ENCODE data around the gene NEUROD1. TPM values are rescaled to one million over a fixed set of nuclear protein-coding genes. Genes with fewer than 3 reads are reported as not detected.

The NEUROD1 gene
- total RNA-seq, 1 donor, result not detected

- DNase-seq (ENCODE audit: insufficient read length, low spot score, missing footprints), result no peak
- TF ChIP-seq CTCF (IDR thresholded peaks at IDR 0.05; ENCODE audit: extremely low read depth, low read depth, low read length), result no peak
- no peaks in the 10 kb centered on the region for H3K4me1 ChIP-seq (ENCODE audit: insufficient read depth, low read length)
- no peaks in the 10 kb centered on the region for H4K20me1 ChIP-seq (ENCODE audit: insufficient read depth, low read length)
- H3K79me2 ChIP-seq (ENCODE audit: insufficient read depth, low read length), result no peaks in the 10 kb centered on the region
- no peak overlapping the region for H3K27ac ChIP-seq (ENCODE audit: low read depth, low read length)
- no peak overlapping the region for H3K4me3 ChIP-seq (ENCODE audit: insufficient read depth, low read length)
- H2AFZ ChIP-seq (ENCODE audit: low read length), result no peak overlapping the region
- H3K9me3 ChIP-seq (ENCODE audit: low read depth, low read length), result no peaks in the 10 kb centered on the region
- no peak overlapping the region for H3K4me2 ChIP-seq (ENCODE audit: insufficient read depth, low read length)
- peaks cover 10% of the 10 kb centered on the region for H3K27me3 ChIP-seq (ENCODE audit: insufficient read depth, low read length)
- no peaks in the 10 kb centered on the region for H3K36me3 ChIP-seq (ENCODE audit: insufficient read depth, low read length)
Observed at GRCh38 chr2:181667234-181667633, 13.1 kb downstream of the NEUROD1 start.

GRCh38 chr2:181662287-181662686 is 18.0 kb downstream of the NEUROD1 start:
- H3K4me3 ChIP-seq (ENCODE audit: insufficient read depth, low read length), result no peak overlapping the region
- no peak overlapping the region for H3K27ac ChIP-seq (ENCODE audit: low read depth, low read length)
- H2AFZ ChIP-seq (ENCODE audit: low read length), result no peak overlapping the region
- no peak for DNase-seq (ENCODE audit: insufficient read length, low spot score, missing footprints)
- H3K36me3 ChIP-seq (ENCODE audit: insufficient read depth, low read length), result no peaks in the 10 kb centered on the region
- H3K9me3 ChIP-seq (ENCODE audit: low read depth, low read length), result no peaks in the 10 kb centered on the region
- no peaks in the 10 kb centered on the region for H3K4me1 ChIP-seq (ENCODE audit: insufficient read depth, low read length)
- no peak for TF ChIP-seq CTCF (IDR thresholded peaks at IDR 0.05; ENCODE audit: extremely low read depth, low read depth, low read length)
- no peaks in the 10 kb centered on the region for H3K79me2 ChIP-seq (ENCODE audit: insufficient read depth, low read length)
- no peaks in the 10 kb centered on the region for H4K20me1 ChIP-seq (ENCODE audit: insufficient read depth, low read length)
- peaks cover 8% of the 10 kb centered on the region for H3K27me3 ChIP-seq (ENCODE audit: insufficient read depth, low read length)
- H3K4me2 ChIP-seq (ENCODE audit: insufficient read depth, low read length), result no peak overlapping the region

GRCh38 chr2:181660181-181660580 is 20.1 kb downstream of the NEUROD1 start:
- Histone ChIP-seq H3K36me3 (ENCODE audit: insufficient read depth, low read length) (no peaks in the 10 kb centered on the region), H3K4me3 (ENCODE audit: insufficient read depth, low read length) (no peak overlapping the region), H2AFZ (ENCODE audit: low read length) (no peak overlapping the region), H4K20me1 (ENCODE audit: insufficient read depth, low read length) (no peaks in the 10 kb centered on the region), H3K4me2 (ENCODE audit: insufficient read depth, low read length) (no peak overlapping the region), H3K79me2 (ENCODE audit: insufficient read depth, low read length) (no peaks in the 10 kb centered on the region), H3K27ac (ENCODE audit: low read depth, low read length) (no peak overlapping the region), H3K9me3 (ENCODE audit: low read depth, low read length) (no peaks in the 10 kb centered on the region), H3K27me3 (ENCODE audit: insufficient read depth, low read length) (peaks cover 20% of the 10 kb centered on the region), H3K4me1 (ENCODE audit: insufficient read depth, low read length) (no peaks in the 10 kb centered on the region)
- no peak for TF ChIP-seq CTCF (IDR thresholded peaks at IDR 0.05; ENCODE audit: extremely low read depth, low read depth, low read length)
- DNase-seq (ENCODE audit: insufficient read length, low spot score, missing footprints), result no peak

GRCh38 chr2:181658444-181658843 is 21.9 kb downstream of the NEUROD1 start:
- no peak for DNase-seq (ENCODE audit: insufficient read length, low spot score, missing footprints)
- Histone ChIP-seq H3K27me3 (ENCODE audit: insufficient read depth, low read length) (peaks cover 22% of the 10 kb centered on the region), H3K79me2 (ENCODE audit: insufficient read depth, low read length) (no peaks in the 10 kb centered on the region)

More at GRCh38 chr2:181658444-181658843, 21.9 kb downstream of the NEUROD1 start:
- Histone ChIP-seq H3K4me3 (ENCODE audit: insufficient read depth, low read length) (no peak overlapping the region), H3K4me2 (ENCODE audit: insufficient read depth, low read length) (no peak overlapping the region), H2AFZ (ENCODE audit: low read length) (no peak overlapping the region), H3K4me1 (ENCODE audit: insufficient read depth, low read length) (no peaks in the 10 kb centered on the region), H4K20me1 (ENCODE audit: insufficient read depth, low read length) (no peaks in the 10 kb centered on the region), H3K36me3 (ENCODE audit: insufficient read depth, low read length) (no peaks in the 10 kb centered on the region), H3K9me3 (ENCODE audit: low read depth, low read length) (no peaks in the 10 kb centered on the region), H3K27ac (ENCODE audit: low read depth, low read length) (no peak overlapping the region)
- no peak for TF ChIP-seq CTCF (IDR thresholded peaks at IDR 0.05; ENCODE audit: extremely low read depth, low read depth, low read length)

Measured in osteoblast (primary cell).